Body of pancreas (tissue), 4 donors: Measurements from ENCODE around the gene CLEC4M.

ENCODE experiments used
- POLR2A ChIP-seq, 3 donors: fragments of 450-650 bp; IDR thresholded peaks; one replicate each; pipeline ENCODE4 v1.6.1; 2016; ENCODE audit warnings: antibody characterized with exemption in 3 of 3, mild to moderate bottlenecking in 2 of 3
- TF ChIP-seq, protein P1 (sequence below), 7 experiments: fragments of 450-650 bp in 4 of 7; fragments of 200-600 bp in 3 of 7; sonication (generic) in 3 of 7; IDR thresholded peaks; one replicate each; pipeline ENCODE4 v1.5.1; 2016 to 2019; ENCODE audit warnings: antibody characterized with exemption in 7 of 7

GRCh38 chr19:7748171-7748570 lies 14.9 kb upstream of the CLEC4M start:
- TF ChIP-seq, protein P1, sequence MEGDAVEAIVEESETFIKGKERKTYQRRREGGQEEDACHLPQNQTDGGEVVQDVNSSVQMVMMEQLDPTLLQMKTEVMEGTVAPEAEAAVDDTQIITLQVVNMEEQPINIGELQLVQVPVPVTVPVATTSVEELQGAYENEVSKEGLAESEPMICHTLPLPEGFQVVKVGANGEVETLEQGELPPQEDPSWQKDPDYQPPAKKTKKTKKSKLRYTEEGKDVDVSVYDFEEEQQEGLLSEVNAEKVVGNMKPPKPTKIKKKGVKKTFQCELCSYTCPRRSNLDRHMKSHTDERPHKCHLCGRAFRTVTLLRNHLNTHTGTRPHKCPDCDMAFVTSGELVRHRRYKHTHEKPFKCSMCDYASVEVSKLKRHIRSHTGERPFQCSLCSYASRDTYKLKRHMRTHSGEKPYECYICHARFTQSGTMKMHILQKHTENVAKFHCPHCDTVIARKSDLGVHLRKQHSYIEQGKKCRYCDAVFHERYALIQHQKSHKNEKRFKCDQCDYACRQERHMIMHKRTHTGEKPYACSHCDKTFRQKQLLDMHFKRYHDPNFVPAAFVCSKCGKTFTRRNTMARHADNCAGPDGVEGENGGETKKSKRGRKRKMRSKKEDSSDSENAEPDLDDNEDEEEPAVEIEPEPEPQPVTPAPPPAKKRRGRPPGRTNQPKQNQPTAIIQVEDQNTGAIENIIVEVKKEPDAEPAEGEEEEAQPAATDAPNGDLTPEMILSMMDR (IDR thresholded peaks at IDR 0.05) = no peak
- no peak for TF ChIP-seq POLR2A (IDR thresholded peaks at IDR 0.05)
